Measurements from ENCODE around the gene SNTB2. TPM values are rescaled to one million over a fixed set of nuclear protein-coding genes. Genes with fewer than 3 reads are reported as not detected.

SNTB2 gene
- total and polyA plus RNA-seq, 10 of the 15 experiments (the other 5 are each of a cell fraction or from before 2014, with no cell fraction given) = 1.2 to 15.7 (median 5.0) TPM

DNA sequence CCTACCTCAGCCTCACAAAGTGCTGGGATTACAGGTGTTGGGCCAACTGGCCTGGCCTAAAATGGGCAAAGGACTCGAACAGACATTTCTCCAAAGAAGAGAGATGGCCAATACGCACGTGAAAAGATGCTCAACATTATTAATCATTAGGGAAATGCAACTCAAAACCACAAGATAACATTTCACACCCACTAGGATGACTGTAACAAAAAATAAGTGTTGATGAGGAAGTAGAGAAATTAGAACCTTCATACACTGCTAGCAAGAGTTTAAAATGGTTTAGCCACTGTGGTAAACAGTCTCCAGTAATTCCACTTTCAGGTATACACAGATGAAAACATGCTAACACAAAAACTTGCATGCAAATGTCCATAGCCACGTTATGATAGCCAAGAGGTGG is 159.0 kb downstream of the SNTB2 start:
- H3K27ac ChIP-seq (ENCODE audit: control insufficient read depth, insufficient read depth) = no peak overlapping the region
- ATAC-seq (peak; percentile 80), FAIRE-seq (peak; percentile 71), DNase-seq (ENCODE audit: low read depth, low spot score) (peak; percentile 5)
- ChIA-PET RAD21 (ENCODE audit: unreplicated experiment) (no interaction called here), CTCF (no interaction called here), SMC1A (ENCODE audit: uncharacterized antibody, unreplicated experiment) (no interaction called here), POLR2A (interaction anchor here (1.1 to 1.2 kb wide), 2 partner anchors 10 to 39 kb away, joined by 3 read pairs; no protein-coding TSS in a partner anchor)
- WGBS (ENCODE audit: insufficient coverage, insufficient replicate concordance, low lambda C conversion rate, missing lambda C conversion rate) = 23% methylated on average over 4 of the region's 4 CpGs
- no TSS peak for BruUV-seq (replicated peaks)
- H3K27me3 ChIP-seq (replicated peaks in 1 of 2; ENCODE audit: control insufficient read depth in 2 of 2, insufficient read depth in 2 of 2, low read length in 1 of 2) = no peaks in the 10 kb centered on the region
- H3K9ac ChIP-seq (ENCODE audit: control insufficient read depth, insufficient read depth, low read length) = no peak overlapping the region
- intact Hi-C loops (cut with micrococcal nuclease; ENCODE audit: unreplicated experiment) = no loop called here
- H2AFZ ChIP-seq (ENCODE audit: control insufficient read depth, low read depth, low read length) = no peak overlapping the region
- H4K20me1 ChIP-seq (ENCODE audit: control insufficient read depth, insufficient read depth) = peaks cover 4% of the 10 kb centered on the region
- in situ Hi-C loops (cut with MboI) = no loop called here
- H3K4me2 ChIP-seq (ENCODE audit: control insufficient read depth, insufficient read depth) = no peak overlapping the region
- no peaks in the 10 kb centered on the region for H3K9me3 ChIP-seq (replicated peaks; ENCODE audit: control insufficient read depth, insufficient read depth, low read length)
- H3K4me1 ChIP-seq (ENCODE audit: control insufficient read depth, insufficient read depth, low read length) = peaks cover 14% of the 10 kb centered on the region
- no peak overlapping the region for H3K4me3 ChIP-seq
- peaks cover 0 to 20% of the 10 kb centered on the region in 2 experiments; a peak in 3 of 4 replicates for H3K36me3 ChIP-seq (ENCODE audit: control insufficient read depth in 2 of 2, insufficient read depth in 2 of 2, low read length in 1 of 2)
- peaks cover 13% of the 10 kb centered on the region for H3K79me2 ChIP-seq (ENCODE audit: control insufficient read depth, insufficient read depth, low read length)
- TF ChIP-seq, protein P1, sequence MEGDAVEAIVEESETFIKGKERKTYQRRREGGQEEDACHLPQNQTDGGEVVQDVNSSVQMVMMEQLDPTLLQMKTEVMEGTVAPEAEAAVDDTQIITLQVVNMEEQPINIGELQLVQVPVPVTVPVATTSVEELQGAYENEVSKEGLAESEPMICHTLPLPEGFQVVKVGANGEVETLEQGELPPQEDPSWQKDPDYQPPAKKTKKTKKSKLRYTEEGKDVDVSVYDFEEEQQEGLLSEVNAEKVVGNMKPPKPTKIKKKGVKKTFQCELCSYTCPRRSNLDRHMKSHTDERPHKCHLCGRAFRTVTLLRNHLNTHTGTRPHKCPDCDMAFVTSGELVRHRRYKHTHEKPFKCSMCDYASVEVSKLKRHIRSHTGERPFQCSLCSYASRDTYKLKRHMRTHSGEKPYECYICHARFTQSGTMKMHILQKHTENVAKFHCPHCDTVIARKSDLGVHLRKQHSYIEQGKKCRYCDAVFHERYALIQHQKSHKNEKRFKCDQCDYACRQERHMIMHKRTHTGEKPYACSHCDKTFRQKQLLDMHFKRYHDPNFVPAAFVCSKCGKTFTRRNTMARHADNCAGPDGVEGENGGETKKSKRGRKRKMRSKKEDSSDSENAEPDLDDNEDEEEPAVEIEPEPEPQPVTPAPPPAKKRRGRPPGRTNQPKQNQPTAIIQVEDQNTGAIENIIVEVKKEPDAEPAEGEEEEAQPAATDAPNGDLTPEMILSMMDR (IDR thresholded peaks at IDR 0.05 in 2 of 3, conservative IDR thresholded peaks at IDR 0.05 in 1 of 3; ENCODE audit: control insufficient read depth in 2 of 3, extremely low read depth in 1 of 3, insufficient read depth in 1 of 3, low read depth in 3 of 3, low read length in 3 of 3) = no peak
- TF ChIP-seq MYC (IDR thresholded peaks at IDR 0.05; ENCODE audit: insufficient read depth, insufficient read length, insufficient replicate concordance, low read length, severe bottlenecking) (no peak), SIX5 (IDR thresholded peaks at IDR 0.05; ENCODE audit: low read depth, low read length, severe bottlenecking) (no peak), ESRRA (IDR thresholded peaks at IDR 0.05; ENCODE audit: low read length) (no peak), RUNX3 (IDR thresholded peaks at IDR 0.05; ENCODE audit: low read length) (peak; percentile 65), SREBF2 (IDR thresholded peaks at IDR 0.05; ENCODE audit: low read length) (no peak), E4F1 (IDR thresholded peaks at IDR 0.05; ENCODE audit: borderline replicate concordance, partially characterized antibody) (no peak), IKZF1 (conservative IDR thresholded peaks at IDR 0.05) (0 out of 2 replicates have a peak, but pooled peaks have one; percentile 26), ZSCAN29 (IDR thresholded peaks at IDR 0.05) (no peak), SMARCA5 (IDR thresholded peaks at IDR 0.05) (no peak), EED (IDR thresholded peaks at IDR 0.05; ENCODE audit: low read depth) (no peak), HDAC2 (IDR thresholded peaks at IDR 0.05) (no peak), MTA2 (IDR thresholded peaks at IDR 0.05; ENCODE audit: low read depth) (peak; percentile 75)
- TF ChIP-seq, protein P2, sequence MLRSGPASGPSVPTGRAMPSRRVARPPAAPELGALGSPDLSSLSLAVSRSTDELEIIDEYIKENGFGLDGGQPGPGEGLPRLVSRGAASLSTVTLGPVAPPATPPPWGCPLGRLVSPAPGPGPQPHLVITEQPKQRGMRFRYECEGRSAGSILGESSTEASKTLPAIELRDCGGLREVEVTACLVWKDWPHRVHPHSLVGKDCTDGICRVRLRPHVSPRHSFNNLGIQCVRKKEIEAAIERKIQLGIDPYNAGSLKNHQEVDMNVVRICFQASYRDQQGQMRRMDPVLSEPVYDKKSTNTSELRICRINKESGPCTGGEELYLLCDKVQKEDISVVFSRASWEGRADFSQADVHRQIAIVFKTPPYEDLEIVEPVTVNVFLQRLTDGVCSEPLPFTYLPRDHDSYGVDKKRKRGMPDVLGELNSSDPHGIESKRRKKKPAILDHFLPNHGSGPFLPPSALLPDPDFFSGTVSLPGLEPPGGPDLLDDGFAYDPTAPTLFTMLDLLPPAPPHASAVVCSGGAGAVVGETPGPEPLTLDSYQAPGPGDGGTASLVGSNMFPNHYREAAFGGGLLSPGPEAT (IDR thresholded peaks at IDR 0.05; ENCODE audit: low read depth) = 0 out of 2 replicates have a peak, but pooled peaks have one; percentile 20
- TF ChIP-seq, protein P3, sequence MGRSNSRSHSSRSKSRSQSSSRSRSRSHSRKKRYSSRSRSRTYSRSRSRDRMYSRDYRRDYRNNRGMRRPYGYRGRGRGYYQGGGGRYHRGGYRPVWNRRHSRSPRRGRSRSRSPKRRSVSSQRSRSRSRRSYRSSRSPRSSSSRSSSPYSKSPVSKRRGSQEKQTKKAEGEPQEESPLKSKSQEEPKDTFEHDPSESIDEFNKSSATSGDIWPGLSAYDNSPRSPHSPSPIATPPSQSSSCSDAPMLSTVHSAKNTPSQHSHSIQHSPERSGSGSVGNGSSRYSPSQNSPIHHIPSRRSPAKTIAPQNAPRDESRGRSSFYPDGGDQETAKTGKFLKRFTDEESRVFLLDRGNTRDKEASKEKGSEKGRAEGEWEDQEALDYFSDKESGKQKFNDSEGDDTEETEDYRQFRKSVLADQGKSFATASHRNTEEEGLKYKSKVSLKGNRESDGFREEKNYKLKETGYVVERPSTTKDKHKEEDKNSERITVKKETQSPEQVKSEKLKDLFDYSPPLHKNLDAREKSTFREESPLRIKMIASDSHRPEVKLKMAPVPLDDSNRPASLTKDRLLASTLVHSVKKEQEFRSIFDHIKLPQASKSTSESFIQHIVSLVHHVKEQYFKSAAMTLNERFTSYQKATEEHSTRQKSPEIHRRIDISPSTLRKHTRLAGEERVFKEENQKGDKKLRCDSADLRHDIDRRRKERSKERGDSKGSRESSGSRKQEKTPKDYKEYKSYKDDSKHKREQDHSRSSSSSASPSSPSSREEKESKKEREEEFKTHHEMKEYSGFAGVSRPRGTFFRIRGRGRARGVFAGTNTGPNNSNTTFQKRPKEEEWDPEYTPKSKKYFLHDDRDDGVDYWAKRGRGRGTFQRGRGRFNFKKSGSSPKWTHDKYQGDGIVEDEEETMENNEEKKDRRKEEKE (IDR thresholded peaks at IDR 0.05) = no peak
